HEK293T (cell line): ENCODE results near the gene TSKS.

Experiments used
- BHLHE40 ChIP-seq: fragments of 450-650 bp; IDR thresholded peaks from 2 replicates; pipeline ENCODE4 v1.6.1; 2016; ENCODE audit warnings: mild to moderate bottlenecking, moderate library complexity, borderline replicate concordance
- ELF4 ChIP-seq: fragments of 450-650 bp; IDR thresholded peaks from 2 replicates; pipeline ENCODE4 v1.6.1; 2017; ENCODE audit warnings: antibody characterized with exemption
- FOXM1 ChIP-seq: fragments of 450-650 bp; IDR thresholded peaks from 2 replicates; pipeline ENCODE4 v1.6.1; 2017; ENCODE audit warnings: mild to moderate bottlenecking, borderline replicate concordance
- SP1 ChIP-seq: fragments of 450-650 bp; IDR thresholded peaks from 2 replicates; pipeline ENCODE4 v1.6.1; 2017
- TARDBP ChIP-seq: fragments of 450-650 bp; IDR thresholded peaks from 2 replicates; pipeline ENCODE4 v1.6.1; 2016

GRCh38 chr19:49811328-49811727 is 48.2 kb upstream of the TSKS start:
- no peak for TF ChIP-seq FOXM1
- TF ChIP-seq BHLHE40: no peak
- TF ChIP-seq TARDBP: no peak
- no peak for TF ChIP-seq ELF4
- no peak for TF ChIP-seq SP1
